Measurements from ENCODE around the gene METAP1.
"Not testable (repeated sequence)": the region's sequence is repeated elsewhere in the genome, so short reads cannot be mapped to it uniquely, and the experiment has no call there.

GRCh38 chr4:99099814-99100213 is 104.3 kb downstream of the METAP1 start:
- TF ChIP-seq CTCF (IDR thresholded peaks at IDR 0.05); EZH2 (IDR thresholded peaks at IDR 0.05; ENCODE audit: borderline replicate concordance, insufficient read depth, low read depth, low read length, poor library complexity, severe bottlenecking): not testable (repeated sequence)

Data from B cell (primary cell).